SU-DHL-6 (cell line): ENCODE data around the gene MRPL44.

Experiments used
- H2AFZ ChIP-seq: fragments of 200-600 bp; sonication (generic); 2 replicates; pipeline ENCODE4 v1.6.1; 2014; ENCODE audit warnings: low read depth, mild to moderate bottlenecking, moderate library complexity, mixed read lengths, antibody characterized with exemption, low read length; ENCODE audit not compliant: severe bottlenecking
- H3F3A ChIP-seq: fragments of 200-600 bp; shearing (Covaris generic); 2 replicates; pipeline ENCODE4 v1.6.0; 2016; ENCODE audit warnings: antibody characterized with exemption, mild to moderate bottlenecking; ENCODE audit not compliant: insufficient read depth
- H3K27ac ChIP-seq: fragments of 200-600 bp; sonication (generic); 2 replicates; pipeline ENCODE4 v1.5.1; 2016; ENCODE audit warnings: low read depth, mild to moderate bottlenecking, low read length, moderate library complexity, mixed read lengths
- H3K27me3 ChIP-seq: fragments of 200-600 bp; sonication (generic), shearing (Covaris generic); 2 replicates; pipeline ENCODE4 v1.6.0; 2014; ENCODE audit warnings: mild to moderate bottlenecking, low read length
- H3K36me3 ChIP-seq: fragments of 200-600 bp; sonication (generic); 2 replicates; pipeline ENCODE4 v1.6.1; 2014; ENCODE audit warnings: mild to moderate bottlenecking, low read length, mixed read lengths
- H3K4me2 ChIP-seq: fragments of 300-600, 200-600 bp; shearing (Covaris generic), sonication (generic); 2 replicates; pipeline ENCODE4 v1.6.0; 2014; ENCODE audit warnings: low read length, low read depth, mild to moderate bottlenecking; ENCODE audit not compliant: poor library complexity, severe bottlenecking
- H3K4me3 ChIP-seq: fragments of 200-600 bp; sonication (generic); 2 replicates; pipeline ENCODE4 v1.5.1; 2014; ENCODE audit warnings: antibody characterized with exemption, low read length, mild to moderate bottlenecking, mixed read lengths; ENCODE audit not compliant: insufficient read depth, poor library complexity, severe bottlenecking
- H3K79me2 ChIP-seq: fragments of 200-600 bp; sonication (generic); 2 replicates; pipeline ENCODE4 v1.6.1; 2014; ENCODE audit warnings: mild to moderate bottlenecking, low read length, moderate library complexity; ENCODE audit not compliant: insufficient read depth
- H3K9ac ChIP-seq: fragments of 200-600 bp; sonication (generic); 2 replicates; pipeline ENCODE4 v1.7.0; 2014; ENCODE audit warnings: mild to moderate bottlenecking, low read length
- H3K9me2 ChIP-seq: fragments of 200-600 bp; sonication (generic); replicated peaks from 2 replicates; pipeline ENCODE4 v1.6.1; 2014; ENCODE audit warnings: low read length; ENCODE audit not compliant: insufficient read depth
- H3K9me3 ChIP-seq: fragments of 200-600 bp; sonication (generic); 2 replicates; pipeline ENCODE4 v1.6.1; 2014; ENCODE audit warnings: low read length, mixed read lengths; ENCODE audit not compliant: insufficient read depth
- H4K20me1 ChIP-seq: fragments of 200-600 bp; sonication (generic); 2 replicates; pipeline ENCODE4 v1.6.1; 2014; ENCODE audit warnings: low read depth, mild to moderate bottlenecking, antibody characterized with exemption, low read length, moderate library complexity, mixed read lengths
- EZH2phosphoT487 ChIP-seq: fragments of 200-600 bp; sonication (generic), shearing (Covaris generic); conservative IDR thresholded peaks from 2 replicates; pipeline ENCODE4 v1.6.1; 2018; ENCODE audit warnings: mild to moderate bottlenecking, antibody characterized with exemption, low read length, moderate library complexity, mixed read lengths
- TF ChIP-seq, protein P1 (sequence below): fragments of 200-600 bp; sonication (generic); IDR thresholded peaks from one replicate; pipeline ENCODE4 v1.5.1; 2017; ENCODE audit warnings: antibody characterized with exemption, mild to moderate bottlenecking, low read length, moderate library complexity; ENCODE audit not compliant: insufficient read depth, poor library complexity, severe bottlenecking

Gene MRPL44

GRCh38 chr2:223918671-223919134, 38.6 kb upstream of the MRPL44 start:
- H3K27ac ChIP-seq: no peak overlapping the region
- H3K36me3 ChIP-seq: no peaks in the 10 kb centered on the region
- no peak overlapping the region for H3K4me3 ChIP-seq
- H4K20me1 ChIP-seq: no peaks in the 10 kb centered on the region
- H3K9me2 ChIP-seq: no peaks in the 10 kb centered on the region
- no peak overlapping the region for H3K9ac ChIP-seq
- H3K9me3 ChIP-seq: no peaks in the 10 kb centered on the region
- no peaks in the 10 kb centered on the region for H3K27me3 ChIP-seq
- TF ChIP-seq EZH2phosphoT487: no peak
- TF ChIP-seq, protein P1, sequence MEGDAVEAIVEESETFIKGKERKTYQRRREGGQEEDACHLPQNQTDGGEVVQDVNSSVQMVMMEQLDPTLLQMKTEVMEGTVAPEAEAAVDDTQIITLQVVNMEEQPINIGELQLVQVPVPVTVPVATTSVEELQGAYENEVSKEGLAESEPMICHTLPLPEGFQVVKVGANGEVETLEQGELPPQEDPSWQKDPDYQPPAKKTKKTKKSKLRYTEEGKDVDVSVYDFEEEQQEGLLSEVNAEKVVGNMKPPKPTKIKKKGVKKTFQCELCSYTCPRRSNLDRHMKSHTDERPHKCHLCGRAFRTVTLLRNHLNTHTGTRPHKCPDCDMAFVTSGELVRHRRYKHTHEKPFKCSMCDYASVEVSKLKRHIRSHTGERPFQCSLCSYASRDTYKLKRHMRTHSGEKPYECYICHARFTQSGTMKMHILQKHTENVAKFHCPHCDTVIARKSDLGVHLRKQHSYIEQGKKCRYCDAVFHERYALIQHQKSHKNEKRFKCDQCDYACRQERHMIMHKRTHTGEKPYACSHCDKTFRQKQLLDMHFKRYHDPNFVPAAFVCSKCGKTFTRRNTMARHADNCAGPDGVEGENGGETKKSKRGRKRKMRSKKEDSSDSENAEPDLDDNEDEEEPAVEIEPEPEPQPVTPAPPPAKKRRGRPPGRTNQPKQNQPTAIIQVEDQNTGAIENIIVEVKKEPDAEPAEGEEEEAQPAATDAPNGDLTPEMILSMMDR: no peak
- H3F3A ChIP-seq: no peaks in the 10 kb centered on the region
- H3K4me2 ChIP-seq: no peak overlapping the region
- H2AFZ ChIP-seq: no peak overlapping the region
- no peaks in the 10 kb centered on the region for H3K79me2 ChIP-seq

GRCh38 chr2:223920109-223920508, 37.2 kb upstream of the MRPL44 start:
- Histone ChIP-seq H3K9me3 (no peaks in the 10 kb centered on the region), H3K27ac (no peak overlapping the region), H3K79me2 (no peaks in the 10 kb centered on the region), H3K36me3 (no peaks in the 10 kb centered on the region), H3K9me2 (no peaks in the 10 kb centered on the region), H3K4me2 (no peak overlapping the region), H4K20me1 (no peaks in the 10 kb centered on the region), H3K27me3 (no peaks in the 10 kb centered on the region), H2AFZ (no peak overlapping the region), H3K4me3 (no peak overlapping the region), H3F3A (no peaks in the 10 kb centered on the region), H3K9ac (no peak overlapping the region)
- TF ChIP-seq, protein P1: no peak
- no peak for TF ChIP-seq EZH2phosphoT487

- H3K36me3 ChIP-seq: no peaks in the 10 kb centered on the region
- no peak overlapping the region for H2AFZ ChIP-seq
- no peak overlapping the region for H3K9ac ChIP-seq
- H3K27ac ChIP-seq: no peak overlapping the region
- H3K4me2 ChIP-seq: no peak overlapping the region
- H3K27me3 ChIP-seq: no peaks in the 10 kb centered on the region
- H3K9me3 ChIP-seq: no peaks in the 10 kb centered on the region
- H3K4me3 ChIP-seq: no peak overlapping the region
- H3K79me2 ChIP-seq: no peaks in the 10 kb centered on the region
- no peaks in the 10 kb centered on the region for H4K20me1 ChIP-seq
- TF ChIP-seq EZH2phosphoT487: no peak
- TF ChIP-seq, protein P1: no peak
- H3F3A ChIP-seq: no peaks in the 10 kb centered on the region
- no peaks in the 10 kb centered on the region for H3K9me2 ChIP-seq
These were observed 36.1 kb upstream of the MRPL44 start for GRCh38 chr2:223921204-223921603.

DNA sequence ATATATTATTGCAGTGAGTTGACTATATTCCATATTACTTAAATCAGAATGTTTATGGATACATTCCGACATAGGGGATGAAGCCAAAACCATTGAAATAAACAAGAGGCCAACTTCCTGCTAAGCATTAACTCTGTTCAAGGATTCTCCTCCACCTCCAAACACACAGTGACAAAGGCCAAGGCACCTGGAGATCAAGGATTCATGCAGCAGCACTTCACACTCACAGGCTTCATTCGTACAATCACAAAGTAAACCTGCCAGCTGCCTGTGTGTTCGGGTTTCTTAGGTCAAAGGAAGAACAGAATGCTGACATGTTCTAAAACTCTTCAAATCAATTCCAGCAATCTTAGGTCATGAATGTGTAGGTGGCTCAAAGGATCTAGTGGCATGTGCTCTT, 35.0 kb upstream of the MRPL44 start:
- Histone ChIP-seq H3K9me2 (no peaks in the 10 kb centered on the region), H2AFZ (no peak overlapping the region), H3K79me2 (no peaks in the 10 kb centered on the region), H3F3A (no peaks in the 10 kb centered on the region), H3K9ac (no peak overlapping the region), H3K4me2 (no peak overlapping the region), H3K36me3 (no peaks in the 10 kb centered on the region), H3K27ac (no peak overlapping the region), H3K9me3 (no peaks in the 10 kb centered on the region), H4K20me1 (no peaks in the 10 kb centered on the region), H3K4me3 (no peak overlapping the region), H3K27me3 (no peaks in the 10 kb centered on the region)
- no peak for TF ChIP-seq EZH2phosphoT487
- TF ChIP-seq, protein P1: no peak
